Erythroblast (primary cell): ENCODE data around the gene DPP4.
"Not testable (repeated sequence)": the region's sequence is repeated elsewhere in the genome, so short reads cannot be mapped to it uniquely, and the experiment has no call there.

ENCODE experiments used
- DNase-seq, 2 experiments: peaks; one replicate each; lab custom pipeline; 2025; lab: John Stamatoyannopoulos, UW
- GATA1 ChIP-seq: IDR thresholded peaks from 2 replicates; pipeline ENCODE4 v1.6.1; 2011; ENCODE audit warnings: low read depth, mild to moderate bottlenecking, control low read depth, low read length, moderate library complexity
- POLR2A ChIP-seq: IDR thresholded peaks from 2 replicates; pipeline ENCODE4 v1.6.1; 2011; ENCODE audit warnings: mild to moderate bottlenecking, low read length

DPP4 gene

GRCh38 chr2:161975062-161975812 is 98.8 kb downstream of the DPP4 start:
- DNase-seq = no peak
- TF ChIP-seq GATA1 (no peak), POLR2A (no peak)

GRCh38 chr2:161974461-161974860 is 99.6 kb downstream of the DPP4 start:
- TF ChIP-seq GATA1 (no peak), POLR2A (no peak)
- DNase-seq = no peak

GRCh38 chr2:161972866-161973265 is 101.1 kb downstream of the DPP4 start:
- TF ChIP-seq POLR2A (no peak), GATA1 (no peak)
- DNase-seq = no peak

GRCh38 chr2:161972232-161972631 is 101.8 kb downstream of the DPP4 start:
- DNase-seq = no peak
- TF ChIP-seq POLR2A (no peak), GATA1 (no peak)

GRCh38 chr2:161971551-161971950 is 102.5 kb downstream of the DPP4 start:
- DNase-seq = no peak
- TF ChIP-seq GATA1 (no peak), POLR2A (no peak)

GRCh38 chr2:161969159-161969558 is 104.9 kb downstream of the DPP4 start:
- DNase-seq = no peak

GRCh38 chr2:161965994-161966393 is 108.0 kb downstream of the DPP4 start:
- no peak for DNase-seq
- no peak for TF ChIP-seq GATA1
- TF ChIP-seq POLR2A = no peak

More at GRCh38 chr2:161969159-161969558, 104.9 kb downstream of the DPP4 start:
- TF ChIP-seq GATA1 (no peak), POLR2A (no peak)

GRCh38 chr2:161964160-161964559 is 109.9 kb downstream of the DPP4 start:
- TF ChIP-seq GATA1 = no peak
- TF ChIP-seq POLR2A = no peak
- no peak for DNase-seq

GRCh38 chr2:161962160-161962559 is 111.9 kb downstream of the DPP4 start:
- TF ChIP-seq GATA1 (no peak), POLR2A (no peak)
- no peak for DNase-seq

GRCh38 chr2:161961061-161961460 is 113.0 kb downstream of the DPP4 start:
- TF ChIP-seq POLR2A = no peak
- no peak for TF ChIP-seq GATA1
- DNase-seq = no peak

GRCh38 chr2:161956738-161957137 is 117.3 kb downstream of the DPP4 start:
- DNase-seq = no peak
- TF ChIP-seq GATA1 (no peak), POLR2A (no peak)

GRCh38 chr2:161955211-161955610 is 118.8 kb downstream of the DPP4 start:
- TF ChIP-seq POLR2A = no peak
- TF ChIP-seq GATA1 = no peak
- no peak for DNase-seq

- TF ChIP-seq POLR2A (no peak), GATA1 (no peak)
- no peak for DNase-seq
These were observed 119.9 kb downstream of the DPP4 start for GRCh38 chr2:161954103-161954502.

GRCh38 chr2:161953367-161953766 is 120.6 kb downstream of the DPP4 start:
- DNase-seq = not testable (repeated sequence)

- TF ChIP-seq GATA1 (no peak), POLR2A (no peak)
- DNase-seq = no peak
These were observed 121.2 kb downstream of the DPP4 start for GRCh38 chr2:161952783-161953191.
